ENCODE measurements around the gene SDK1.

The SDK1 gene

GRCh38 chr7:4156190-4156589 lies 855.1 kb downstream of the SDK1 start:
- DNase-seq (ENCODE audit: low spot score): no peak

GRCh38 chr7:4157651-4158050 lies 856.6 kb downstream of the SDK1 start:
- DNase-seq (ENCODE audit: low spot score): no peak

DNA sequence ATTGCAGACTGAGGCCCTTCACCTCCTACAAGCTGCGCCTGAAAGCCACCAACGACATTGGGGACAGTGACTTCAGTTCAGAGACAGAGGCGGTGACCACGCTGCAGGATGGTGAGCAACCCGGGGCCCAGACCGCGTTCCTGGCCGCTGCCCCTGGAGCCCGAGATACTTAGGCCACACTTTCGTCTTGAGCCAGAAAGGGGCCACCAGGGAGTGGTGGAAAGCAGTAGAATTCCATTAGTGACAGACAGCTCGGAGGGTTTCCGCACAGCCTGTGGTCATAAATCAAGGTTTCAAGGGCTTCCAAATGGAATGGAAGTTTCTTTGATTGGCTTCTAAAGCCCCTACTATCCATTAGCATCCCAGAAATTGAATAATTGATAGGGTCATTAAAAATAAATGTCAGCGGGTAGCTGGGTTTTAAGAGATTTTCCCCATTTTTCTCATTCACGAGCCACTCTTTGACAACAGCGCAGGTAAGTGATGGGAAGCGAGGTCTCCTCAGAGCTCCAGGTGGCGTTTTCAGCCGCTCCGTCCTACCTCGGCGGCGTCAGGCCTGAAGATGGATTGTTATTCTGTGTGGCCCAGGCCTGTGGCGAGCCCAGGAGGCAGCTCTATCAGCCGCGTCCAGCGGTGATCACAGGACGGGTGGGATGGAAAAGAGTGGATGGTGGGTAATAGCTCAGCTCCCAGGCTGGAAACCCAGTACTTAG lies 857.5 kb downstream of the SDK1 start:
- no peak for DNase-seq (ENCODE audit: low spot score)

DNA sequence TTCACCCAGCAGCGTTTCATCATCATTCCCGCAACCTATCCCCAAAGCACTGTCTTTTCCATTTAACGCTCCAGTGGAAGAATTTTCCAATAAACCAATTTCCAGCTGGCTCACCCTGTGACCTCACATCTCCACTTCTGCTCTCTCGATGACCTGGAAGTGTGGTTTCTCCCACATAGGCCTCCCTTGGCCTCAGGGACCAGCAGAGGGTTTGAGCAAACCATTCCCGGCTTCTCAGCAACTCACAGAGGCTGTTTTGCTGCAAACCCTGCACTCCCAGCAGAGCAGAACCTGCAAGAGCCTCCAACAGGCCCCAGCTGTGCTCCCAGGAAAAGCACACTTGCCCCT lies 858.1 kb downstream of the SDK1 start:
- DNase-seq (ENCODE audit: low spot score): no peak

DNA sequence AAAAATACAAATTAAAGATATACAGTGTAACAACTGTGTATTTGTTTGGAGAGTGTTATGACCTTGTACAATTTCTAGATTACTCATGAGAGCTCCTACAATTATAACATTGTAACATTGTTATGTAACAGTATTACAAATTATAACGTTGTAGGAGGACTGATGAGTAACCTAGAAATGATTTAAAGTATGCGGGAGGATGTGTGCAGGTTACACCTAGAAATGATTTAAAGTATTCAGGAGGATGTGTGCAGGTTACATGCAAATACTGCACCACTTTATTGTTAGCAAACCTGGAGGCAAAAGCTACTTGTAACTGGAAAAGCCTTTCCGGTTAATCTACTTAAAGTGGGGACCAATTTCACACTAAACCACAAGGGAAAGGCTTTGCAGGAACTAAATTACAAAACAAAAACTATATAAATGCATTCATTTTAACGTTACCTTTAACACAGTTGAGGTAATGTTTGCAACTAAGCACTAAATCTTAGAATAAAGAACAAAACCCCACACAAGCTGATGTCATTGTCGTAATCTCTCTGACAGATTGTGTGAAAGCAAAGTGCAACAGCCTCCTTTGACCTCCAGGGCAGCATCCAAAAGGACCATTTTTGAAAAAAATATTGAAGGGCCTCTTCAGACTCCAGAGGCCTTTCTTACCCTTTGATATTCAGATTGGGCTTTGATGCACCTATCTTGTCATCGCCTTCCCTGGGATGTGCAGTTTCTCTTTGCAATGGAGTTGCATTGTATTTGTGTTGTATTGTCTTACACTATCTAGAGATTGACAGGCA lies 858.9 kb downstream of the SDK1 start:
- DNase-seq (ENCODE audit: low spot score): no peak

DNA sequence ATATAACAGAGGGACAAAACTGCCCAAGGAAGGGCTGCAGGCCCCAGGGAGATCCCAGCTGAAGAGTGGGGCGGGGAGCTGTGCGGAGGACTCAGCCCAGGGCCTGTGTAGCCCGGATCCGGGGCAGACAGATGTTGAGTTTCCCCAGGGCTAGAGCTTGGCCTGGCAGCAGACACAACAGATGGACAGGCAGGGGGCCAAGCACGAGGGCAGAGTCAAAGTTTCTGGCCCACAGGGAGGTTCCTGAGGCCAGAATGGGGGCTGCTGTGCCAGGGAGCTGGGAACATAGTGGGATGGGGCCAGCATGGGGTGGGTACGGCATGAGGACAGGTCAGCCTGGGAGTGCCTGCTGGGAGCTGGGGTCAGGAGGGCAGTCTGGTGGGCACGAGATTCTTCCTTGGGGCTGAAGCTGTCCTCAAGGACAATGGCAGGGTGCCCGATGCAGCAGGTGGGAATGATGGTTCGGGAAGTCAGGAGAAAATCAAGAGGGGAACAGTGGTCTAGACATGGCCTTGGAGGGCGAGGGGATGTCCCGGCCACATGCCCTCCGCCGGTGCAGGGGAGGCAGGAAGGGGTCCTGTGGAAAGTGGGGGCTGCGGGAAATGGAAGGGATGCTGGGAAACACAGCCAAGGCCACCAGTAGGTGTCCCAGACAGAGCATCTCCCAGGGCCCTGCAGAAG lies 862.0 kb downstream of the SDK1 start:
- no peak for DNase-seq (ENCODE audit: low spot score)

DNA sequence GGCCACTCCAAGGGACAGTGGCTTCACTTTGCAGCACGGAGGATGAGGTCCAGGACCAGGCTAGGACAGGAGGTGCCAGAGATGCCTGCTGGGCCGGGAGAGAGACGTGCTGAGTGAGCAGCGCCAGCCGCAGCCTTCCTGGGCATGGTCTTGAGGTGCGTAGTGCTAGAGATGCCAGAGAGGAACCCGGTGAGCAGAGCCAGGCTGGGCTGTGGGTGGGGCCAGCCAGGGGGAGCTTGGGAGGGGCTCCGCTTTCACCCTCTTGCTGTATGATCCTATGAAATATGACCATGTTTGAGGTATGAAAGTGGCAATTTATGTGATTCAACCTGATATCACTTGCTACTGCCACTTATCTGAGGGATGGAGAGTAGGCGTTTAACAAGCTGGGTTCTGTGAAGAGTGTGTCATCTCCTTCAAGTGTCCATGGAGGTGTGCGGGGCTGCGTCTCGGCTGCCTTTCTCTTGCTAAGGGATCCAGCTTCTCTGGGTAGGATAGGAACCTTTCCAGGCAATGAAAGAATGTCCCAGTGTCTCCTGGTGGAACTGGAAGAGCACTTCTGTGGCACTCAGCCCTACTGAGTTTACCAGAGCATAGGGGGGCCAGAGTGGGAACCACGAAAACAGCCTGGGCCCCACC lies 862.6 kb downstream of the SDK1 start:
- no peak for DNase-seq (ENCODE audit: low spot score)

- DNase-seq (ENCODE audit: low spot score): no peak
These were observed 863.5 kb downstream of the SDK1 start for GRCh38 chr7:4164556-4164955.

GRCh38 chr7:4166340-4166739 lies 865.3 kb downstream of the SDK1 start:
- no peak for DNase-seq (ENCODE audit: low spot score)

GRCh38 chr7:4166807-4167206 lies 865.8 kb downstream of the SDK1 start:
- DNase-seq (ENCODE audit: low spot score): no peak

- no peak for DNase-seq (ENCODE audit: low spot score)
These were observed 866.4 kb downstream of the SDK1 start for GRCh38 chr7:4167385-4167910.

GRCh38 chr7:4168041-4168440 lies 867.0 kb downstream of the SDK1 start:
- no peak for DNase-seq (ENCODE audit: low spot score)

GRCh38 chr7:4168541-4168940 lies 867.5 kb downstream of the SDK1 start:
- DNase-seq (ENCODE audit: low spot score): no peak

DNA sequence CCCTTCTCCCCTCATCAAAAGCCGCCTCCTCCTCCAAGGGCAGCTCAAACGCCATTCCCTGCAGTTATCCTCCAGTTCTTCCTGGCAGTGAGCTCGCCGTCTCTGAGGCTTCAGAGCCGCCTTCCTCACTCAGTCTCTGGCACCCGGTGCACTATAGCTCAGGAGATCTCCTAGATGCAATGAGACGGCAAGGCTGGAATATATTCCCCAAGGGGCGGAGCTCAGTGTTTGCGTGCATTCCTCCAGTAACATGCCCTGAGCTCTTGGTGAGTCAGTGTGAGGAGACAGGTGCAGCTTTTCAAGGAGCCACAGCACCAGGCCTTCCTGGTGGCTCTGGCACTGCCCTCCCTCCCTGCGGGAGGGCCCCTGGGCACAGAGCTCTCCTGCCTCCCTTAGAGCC lies 868.4 kb downstream of the SDK1 start:
- DNase-seq (ENCODE audit: low spot score): no peak

- DNase-seq (ENCODE audit: low spot score): no peak
These were observed 870.1 kb downstream of the SDK1 start for GRCh38 chr7:4170997-4171786.

DNA sequence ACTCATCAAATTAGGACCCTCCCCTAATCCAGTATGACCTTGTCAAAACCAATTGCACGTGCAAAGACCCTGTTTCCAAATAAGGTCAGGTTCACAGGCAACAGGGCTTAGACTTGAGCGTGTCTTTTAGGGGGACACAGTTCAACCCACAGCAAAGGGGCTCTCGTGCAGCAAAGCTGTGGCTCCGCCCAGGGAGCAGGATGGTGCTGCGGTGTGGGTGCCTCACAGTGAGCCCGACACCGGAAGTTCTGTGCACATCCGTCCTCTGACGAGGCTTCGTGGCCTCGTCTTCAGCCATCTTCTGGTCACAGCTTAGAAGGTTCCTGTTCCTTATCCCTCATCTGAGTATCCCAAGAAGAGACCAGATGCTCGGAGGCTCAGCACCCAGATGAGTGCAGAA lies 871.8 kb downstream of the SDK1 start:
- no peak for DNase-seq (ENCODE audit: low spot score)

DNA sequence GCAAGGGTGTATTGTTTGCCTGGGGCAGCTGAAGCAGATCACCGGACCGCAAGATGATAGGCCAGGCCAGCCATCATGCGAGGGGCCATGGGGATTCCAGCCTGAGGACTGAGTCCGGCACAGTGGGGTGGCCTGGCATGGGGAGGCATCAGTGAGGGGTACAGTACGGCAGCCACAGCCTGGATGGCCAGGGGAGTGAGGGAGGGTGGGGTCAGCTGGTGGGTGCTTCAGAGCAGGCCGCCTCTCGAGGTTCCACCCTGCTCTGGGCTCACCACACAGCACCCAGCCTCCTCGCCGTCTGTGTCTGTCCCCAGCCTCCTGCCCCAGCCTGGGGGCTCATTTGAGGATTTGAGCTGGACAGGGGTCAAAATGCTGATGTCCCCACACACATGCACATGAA lies 872.6 kb downstream of the SDK1 start:
- no peak for DNase-seq (ENCODE audit: low spot score)

GRCh38 chr7:4174016-4174415 lies 873.0 kb downstream of the SDK1 start:
- DNase-seq (ENCODE audit: low spot score): no peak

GRCh38 chr7:4174451-4174850 lies 873.4 kb downstream of the SDK1 start:
- no peak for DNase-seq (ENCODE audit: low spot score)

- DNase-seq (ENCODE audit: low spot score): no peak
These were observed 873.8 kb downstream of the SDK1 start for GRCh38 chr7:4174884-4175283.

DNA sequence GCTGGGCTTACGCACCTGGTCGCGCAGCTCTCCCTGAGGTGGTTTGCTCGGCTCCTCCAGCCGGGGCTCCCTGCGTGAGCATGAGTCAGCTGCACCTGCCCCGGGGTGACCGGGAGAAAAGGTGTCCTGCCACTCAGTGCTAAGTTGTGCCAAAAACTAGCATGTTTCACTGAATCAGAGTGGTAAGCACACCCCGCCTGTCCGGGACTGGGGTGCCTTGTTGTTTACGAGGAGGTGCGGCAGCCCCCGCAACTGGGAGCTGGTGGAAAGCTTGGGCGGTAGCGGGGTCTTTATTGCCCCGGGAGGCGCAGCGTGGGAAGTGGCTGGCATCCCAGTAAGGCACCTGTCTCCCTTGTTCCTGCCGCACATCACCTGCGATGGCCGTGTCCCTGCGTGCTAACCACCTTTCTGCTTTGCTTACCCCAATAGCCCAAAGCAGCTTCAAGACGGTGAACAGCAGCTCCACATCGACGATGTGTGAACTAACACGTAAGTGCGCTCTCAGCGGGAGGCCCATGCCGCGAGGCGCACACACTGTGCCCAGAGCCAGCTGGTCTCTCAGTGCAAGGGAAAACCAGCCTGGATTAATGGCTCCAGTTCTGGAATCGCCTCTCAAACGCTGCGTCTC lies 874.4 kb downstream of the SDK1 start:
- no peak for DNase-seq (ENCODE audit: low spot score)
